Fibroblast of villous mesenchyme (primary cell): Measurements from ENCODE around the gene NHERF1. TPM values are rescaled to one million over a fixed set of nuclear protein-coding genes. Genes with fewer than 3 reads are reported as not detected.

ENCODE experiments used
- DNase-seq: peaks from one replicate; pipeline ENCODE4 v3.0.0-alpha.2; 2010; ENCODE audit warnings: low read depth
- H3K4me3 ChIP-seq: 2 replicates; pipeline ENCODE4 v1.5.1; 2011; ENCODE audit warnings: low read depth, mild to moderate bottlenecking, low read length
- CTCF ChIP-seq: IDR thresholded peaks from 2 replicates; pipeline ENCODE4 v1.5.1; 2012; ENCODE audit warnings: low read depth, mild to moderate bottlenecking, low read length; ENCODE audit not compliant: insufficient read depth
- total RNA-seq: library from RNA; depleted of rRNA; stranded (reverse); fragments of >200 nt; gene quantifications from 2 replicates; pipeline ENCODE4 v1.2.3, GENCODE V29; 2012

NHERF1 gene
- total RNA-seq, 1 donor: 20.7 TPM

GRCh38 chr17:74755533-74755932 is 7.1 kb downstream of the NHERF1 start:
- H3K4me3 ChIP-seq: no peak overlapping the region
- TF ChIP-seq CTCF: no peak
- DNase-seq: no peak

- no peak for DNase-seq
- no peak overlapping the region for H3K4me3 ChIP-seq
- no peak for TF ChIP-seq CTCF
Measured at GRCh38 chr17:74756891-74757290, 8.5 kb downstream of the NHERF1 start.

GRCh38 chr17:74757502-74757901 is 9.1 kb downstream of the NHERF1 start:
- no peak for TF ChIP-seq CTCF
- no peak for DNase-seq
- no peak overlapping the region for H3K4me3 ChIP-seq

GRCh38 chr17:74757931-74758847 is 9.8 kb downstream of the NHERF1 start:
- H3K4me3 ChIP-seq: peak overlapping the region; percentile 9

GRCh38 chr17:74758848-74759168 is 10.4 kb downstream of the NHERF1 start:
- no peak overlapping the region for H3K4me3 ChIP-seq
- TF ChIP-seq CTCF: no peak
- DNase-seq: no peak

More at GRCh38 chr17:74757931-74758847, 9.8 kb downstream of the NHERF1 start:
- no peak for DNase-seq
- TF ChIP-seq CTCF: no peak

- DNase-seq: no peak
- H3K4me3 ChIP-seq: no peak overlapping the region
- TF ChIP-seq CTCF: peak; percentile 5
Measured at GRCh38 chr17:74759243-74759801, 10.9 kb downstream of the NHERF1 start.
